B cell (primary cell): ENCODE results near the gene ESYT3.

Source experiments
- CTCF ChIP-seq: fragments of 200-600 bp; IDR thresholded peaks from one replicate; pipeline ENCODE4 v1.8.0; 2022; ENCODE audit warnings: antibody characterized with exemption, mild to moderate bottlenecking
- EZH2 ChIP-seq: IDR thresholded peaks from 2 replicates; pipeline ENCODE4 v1.6.1; 2012; ENCODE audit warnings: borderline replicate concordance, low read depth, mild to moderate bottlenecking, moderate library complexity, low read length; ENCODE audit not compliant: insufficient read depth, poor library complexity, severe bottlenecking

GRCh38 chr3:138471481-138471880 lies 37.1 kb downstream of the ESYT3 start:
- TF ChIP-seq CTCF, result no peak
- no peak for TF ChIP-seq EZH2
